NCI-H526 treated with DMSO at 0.1 percent for 48 hours (cell line): ENCODE results near the gene CABS1.

ENCODE experiments used
- DNase-seq: peaks from one replicate; lab custom pipeline; 2025; lab: John Stamatoyannopoulos, UW

CABS1 gene

DNA sequence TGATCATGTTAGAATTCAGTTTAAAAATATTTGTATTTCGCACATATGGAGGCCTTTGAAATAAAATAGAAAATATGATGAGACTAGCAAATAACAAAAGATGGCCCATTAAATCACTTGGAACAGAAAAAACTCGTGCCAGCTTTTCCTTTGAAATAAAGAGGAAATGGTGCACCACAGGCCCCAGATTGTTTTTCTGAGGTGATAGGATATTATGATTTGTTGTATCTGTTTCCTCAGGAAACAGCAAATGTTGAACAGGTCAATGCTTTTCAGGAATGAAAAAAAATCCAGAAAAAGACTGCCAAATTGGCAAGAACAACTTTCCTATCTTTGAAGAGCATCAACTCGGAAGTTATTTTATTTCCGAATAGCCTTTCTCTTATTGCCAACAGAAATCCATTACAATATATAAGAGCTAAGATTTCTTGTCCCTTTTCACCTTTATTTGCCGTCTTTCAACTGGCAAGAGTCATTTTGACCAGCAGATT, 48.0 kb downstream of the CABS1 start, which contains the start of gene SMR3B:
Gene SMR3B, plus strand, starts transcription at position 441 of the 491 bp plus-strand sequence. CDS start 1,380 bp downstream, outside the sequence.
- no peak for DNase-seq
